ENCODE measurements around the gene RMND5B. TPM values are rescaled to one million over a fixed set of nuclear protein-coding genes. Genes with fewer than 3 reads are reported as not detected.

The RMND5B gene
- total RNA-seq, 6 experiments from 2014 or later, result 18.2 to 23.3 (median 21.9) TPM

DNA sequence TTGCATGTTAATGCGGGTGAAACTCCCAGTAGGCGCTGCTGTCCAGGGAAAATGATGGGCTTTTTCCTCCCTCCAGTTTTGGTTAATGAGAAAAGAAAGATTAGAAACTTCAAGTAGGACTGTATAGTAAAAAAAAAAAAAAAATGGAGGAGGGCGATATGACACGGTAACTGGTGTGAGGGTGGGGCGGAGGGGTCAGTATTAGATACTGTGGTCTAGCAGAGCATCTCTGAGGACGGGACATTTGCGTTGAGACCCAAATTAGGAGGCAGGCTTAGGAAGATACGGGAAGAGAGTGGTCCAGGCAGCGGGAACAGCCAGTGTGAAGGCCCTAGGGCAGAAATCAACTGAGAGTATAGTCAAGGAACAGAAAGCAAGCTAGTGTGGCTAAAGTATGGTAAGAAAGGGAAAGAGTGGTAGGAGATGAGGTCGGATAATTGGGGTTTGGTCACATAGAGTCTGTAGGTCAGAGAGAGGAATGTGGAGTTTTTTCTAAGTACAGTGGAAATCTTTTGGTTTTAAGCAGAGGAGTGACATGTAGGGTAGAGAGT lies 707 bp downstream of the RMND5B start:
- Mint-ChIP-seq H3K36me3 (ENCODE audit: low read depth) (peaks cover 6% of the 10 kb centered on the region; the same call in 1 of the 2 replicates), H3K27me3 (ENCODE audit: insufficient read depth) (no peaks in the 10 kb centered on the region; the same call in none of the 2 replicates), H3K4me1 (ENCODE audit: low read depth) (peaks cover 8% of the 10 kb centered on the region), H3K4me3 (peak overlapping the region; percentile 88), H3K9me3 (no peaks in the 10 kb centered on the region), H3K27ac (peak overlapping the region; percentile 56)
- no peak for DNase-seq
- TF ChIP-seq, protein P1, sequence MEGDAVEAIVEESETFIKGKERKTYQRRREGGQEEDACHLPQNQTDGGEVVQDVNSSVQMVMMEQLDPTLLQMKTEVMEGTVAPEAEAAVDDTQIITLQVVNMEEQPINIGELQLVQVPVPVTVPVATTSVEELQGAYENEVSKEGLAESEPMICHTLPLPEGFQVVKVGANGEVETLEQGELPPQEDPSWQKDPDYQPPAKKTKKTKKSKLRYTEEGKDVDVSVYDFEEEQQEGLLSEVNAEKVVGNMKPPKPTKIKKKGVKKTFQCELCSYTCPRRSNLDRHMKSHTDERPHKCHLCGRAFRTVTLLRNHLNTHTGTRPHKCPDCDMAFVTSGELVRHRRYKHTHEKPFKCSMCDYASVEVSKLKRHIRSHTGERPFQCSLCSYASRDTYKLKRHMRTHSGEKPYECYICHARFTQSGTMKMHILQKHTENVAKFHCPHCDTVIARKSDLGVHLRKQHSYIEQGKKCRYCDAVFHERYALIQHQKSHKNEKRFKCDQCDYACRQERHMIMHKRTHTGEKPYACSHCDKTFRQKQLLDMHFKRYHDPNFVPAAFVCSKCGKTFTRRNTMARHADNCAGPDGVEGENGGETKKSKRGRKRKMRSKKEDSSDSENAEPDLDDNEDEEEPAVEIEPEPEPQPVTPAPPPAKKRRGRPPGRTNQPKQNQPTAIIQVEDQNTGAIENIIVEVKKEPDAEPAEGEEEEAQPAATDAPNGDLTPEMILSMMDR (IDR thresholded peaks at IDR 0.05), result no peak

DNA sequence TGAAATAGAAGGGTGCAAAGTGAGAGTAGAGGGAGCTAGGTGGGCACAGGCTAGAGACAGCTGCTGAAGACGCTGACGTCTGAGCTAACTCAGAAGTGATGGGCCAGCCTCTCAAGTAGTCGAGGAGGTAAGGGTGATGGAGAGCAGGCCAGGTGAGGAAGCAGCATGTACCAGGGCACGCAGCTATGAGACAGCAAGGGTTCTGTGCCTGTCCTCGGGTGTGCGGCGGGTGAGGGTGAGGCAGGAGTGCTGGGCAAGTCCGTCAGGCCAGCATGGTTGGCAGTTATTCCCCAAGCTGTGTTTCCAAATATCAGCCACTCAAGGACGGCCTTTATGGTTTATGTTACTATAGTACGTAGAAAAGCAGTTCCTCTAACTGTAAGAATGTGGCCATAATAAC lies 6.2 kb downstream of the RMND5B start:
- Mint-ChIP-seq H3K4me3 (no peak overlapping the region), H3K36me3 (ENCODE audit: low read depth) (peaks cover 16% of the 10 kb centered on the region; the same call in 1 of the 2 replicates), H3K27me3 (ENCODE audit: insufficient read depth) (no peaks in the 10 kb centered on the region; the same call in 1 of the 2 replicates), H3K27ac (no peak overlapping the region), H3K9me3 (no peaks in the 10 kb centered on the region), H3K4me1 (ENCODE audit: low read depth) (peaks cover 1% of the 10 kb centered on the region)
- DNase-seq, result no peak
- TF ChIP-seq, protein P1 (IDR thresholded peaks at IDR 0.05), result no peak

DNA sequence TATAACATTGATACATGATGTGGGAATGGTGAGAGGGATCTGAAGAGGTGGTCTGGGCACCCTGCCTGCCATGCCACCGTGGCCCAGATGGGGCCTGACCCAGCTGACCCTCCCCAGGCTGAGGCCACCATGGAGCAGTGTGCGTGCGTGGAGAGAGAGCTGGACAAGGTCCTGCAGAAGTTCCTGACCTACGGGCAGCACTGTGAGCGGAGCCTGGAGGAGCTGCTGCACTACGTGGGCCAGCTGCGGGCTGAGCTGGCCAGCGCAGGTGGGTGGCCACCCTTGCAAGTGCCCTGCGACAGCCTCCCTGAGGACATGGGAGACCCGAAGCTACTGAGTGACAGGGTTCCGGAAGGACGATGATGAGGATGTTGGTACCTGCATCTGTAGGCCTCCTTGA lies 7.2 kb downstream of the RMND5B start:
- H3K36me3 Mint-ChIP-seq (ENCODE audit: low read depth), result peaks cover 16% of the 10 kb centered on the region; the same call in 1 of the 2 replicates
- TF ChIP-seq, protein P1 (IDR thresholded peaks at IDR 0.05), result no peak
- H3K27ac Mint-ChIP-seq, result no peak overlapping the region
- H3K27me3 Mint-ChIP-seq (ENCODE audit: insufficient read depth), result no peaks in the 10 kb centered on the region; the same call in 1 of the 2 replicates
- H3K4me1 Mint-ChIP-seq (ENCODE audit: low read depth), result no peaks in the 10 kb centered on the region
- no peak for DNase-seq
- no peak overlapping the region for H3K4me3 Mint-ChIP-seq
- H3K9me3 Mint-ChIP-seq, result no peaks in the 10 kb centered on the region

- Mint-ChIP-seq H3K27ac (no peak overlapping the region), H3K4me1 (ENCODE audit: low read depth) (peaks cover 7% of the 10 kb centered on the region), H3K27me3 (ENCODE audit: insufficient read depth) (no peaks in the 10 kb centered on the region; the same call in 1 of the 2 replicates), H3K9me3 (no peaks in the 10 kb centered on the region), H3K4me3 (no peak overlapping the region), H3K36me3 (ENCODE audit: low read depth) (peaks cover 15% of the 10 kb centered on the region; the same call in 1 of the 2 replicates)
- TF ChIP-seq, protein P1 (IDR thresholded peaks at IDR 0.05), result no peak
- no peak for DNase-seq
Measured at GRCh38 chr5:178141550-178141949, 10.7 kb downstream of the RMND5B start.

GRCh38 chr5:178142642-178143041 lies 11.8 kb downstream of the RMND5B start:
- no peaks in the 10 kb centered on the region; the same call in 1 of the 2 replicates for H3K27me3 Mint-ChIP-seq (ENCODE audit: insufficient read depth)
- peaks cover 15% of the 10 kb centered on the region; the same call in 1 of the 2 replicates for H3K36me3 Mint-ChIP-seq (ENCODE audit: low read depth)
- TF ChIP-seq, protein P1 (IDR thresholded peaks at IDR 0.05), result no peak
- no peak overlapping the region for H3K27ac Mint-ChIP-seq
- no peak overlapping the region for H3K4me3 Mint-ChIP-seq
- no peaks in the 10 kb centered on the region for H3K9me3 Mint-ChIP-seq
- DNase-seq, result no peak
- peaks cover 11% of the 10 kb centered on the region for H3K4me1 Mint-ChIP-seq (ENCODE audit: low read depth)

Data from HFFc6 (cell line).